Prostate gland (tissue), 2 donors: ENCODE results near the gene METTL27. TPM values are rescaled to one million over a fixed set of nuclear protein-coding genes. Genes with fewer than 3 reads are reported as not detected.

Experiments used
- DNase-seq: peaks from one replicate; pipeline ENCODE4 v3.0.0-alpha.2; 2019; ENCODE audit warnings: low spot score
- H3K27ac ChIP-seq, 2 donors: fragments of 200-600 bp; sonication (generic); 2 replicates each; pipeline ENCODE4 v1.5.1; 2017 to 2019
- H3K27me3 ChIP-seq: fragments of 200-600 bp; sonication (generic); replicated peaks from 2 replicates; pipeline ENCODE4 v1.5.1; 2019; ENCODE audit not compliant: insufficient read depth
- H3K36me3 ChIP-seq, 2 donors: fragments of 200-600 bp; sonication (generic); 1 replicate in 1 of 2; 2 replicates in 1 of 2; pipeline versions ENCODE4 v1.5.1 to v1.8.1; 2017 to 2019
- H3K4me1 ChIP-seq: fragments of 200-600 bp; sonication (generic); replicated peaks from 2 replicates; pipeline ENCODE4 v1.5.1; 2019
- H3K4me3 ChIP-seq, 2 donors: fragments of 200-600 bp; sonication (generic); 2 replicates each; pipeline ENCODE4 v1.5.1; 2017 to 2019
- H3K9me3 ChIP-seq: fragments of 200-600 bp; sonication (generic); 2 replicates; pipeline ENCODE4 v1.5.1; 2017
- CTCF ChIP-seq, 4 experiments: fragments of 200-600 bp in 2 of 4; fragments of 450-650 bp in 2 of 4; sonication (generic) in 2 of 4; IDR thresholded peaks; 1 replicate in 3 of 4; 2 replicates in 1 of 4; pipeline ENCODE4 v1.5.1; 2016 to 2019; ENCODE audit warnings: antibody characterized with exemption in 4 of 4, mild to moderate bottlenecking in 2 of 4, moderate library complexity in 2 of 4
- POLR2A ChIP-seq: fragments of 450-650 bp; IDR thresholded peaks from one replicate; pipeline ENCODE4 v1.6.1; 2016; ENCODE audit warnings: antibody characterized with exemption, mild to moderate bottlenecking
- POLR2AphosphoS5 ChIP-seq: sonication (generic); formaldehyde crosslinking; IDR thresholded peaks from one replicate; pipeline ENCODE4 v1.6.1; 2017; ENCODE audit warnings: antibody characterized with exemption
- WGBS: methylation state at CpG from one replicate; pipeline ENCODE4 v1.1.5; 2018; 5-methylcytosine and 5-hydroxymethylcytosine counted together
- intact Hi-C: fragments of 100-400 bp; cut with DNase I; formaldehyde crosslinking; loops from one replicate; pipeline ENCODE4 v1.14.2; 2022
- total RNA-seq, 2 donors: library from RNA; depleted of rRNA; stranded (reverse); fragments of >200 nt; gene quantifications; one replicate each; pipeline ENCODE4 v1.1.0, GENCODE V29; 2016

METTL27 gene
- total RNA-seq, 2 donors from 2014 or later, result 5.9 to 19.8 TPM

GRCh38 chr7:73881352-73882046 lies 39.2 kb upstream of the METTL27 start:
- WGBS, result 42% methylated on average over 5 of the region's 5 CpGs
- no peak overlapping the region for H3K27ac ChIP-seq

GRCh38 chr7:73880755-73881328 lies 38.5 kb upstream of the METTL27 start:
- DNase-seq, result no peak
- H3K36me3 ChIP-seq, result no peaks in the 10 kb centered on the region
- no peak overlapping the region for H3K4me3 ChIP-seq
- H3K27me3 ChIP-seq, result no peaks in the 10 kb centered on the region
- H3K9me3 ChIP-seq, result no peaks in the 10 kb centered on the region
- no peak for TF ChIP-seq POLR2AphosphoS5
- no peak for TF ChIP-seq CTCF (IDR thresholded peaks at IDR 0.05)
- no peak for TF ChIP-seq POLR2A
- H3K4me1 ChIP-seq, result no peaks in the 10 kb centered on the region
- 67% methylated on average over 13 of the region's 13 CpGs for WGBS
- intact Hi-C loops, result no loop called here
- no peak overlapping the region for H3K27ac ChIP-seq

More at GRCh38 chr7:73881352-73882046, 39.2 kb upstream of the METTL27 start:
- Histone ChIP-seq H3K4me1 (peaks cover 3% of the 10 kb centered on the region), H3K27me3 (no peaks in the 10 kb centered on the region), H3K4me3 (no peak overlapping the region), H3K9me3 (no peaks in the 10 kb centered on the region), H3K36me3 (no peaks in the 10 kb centered on the region)
- intact Hi-C loops, result no loop called here
- no peak for TF ChIP-seq CTCF (IDR thresholded peaks at IDR 0.05)
- no peak for TF ChIP-seq POLR2AphosphoS5
- TF ChIP-seq POLR2A, result no peak
- DNase-seq, result no peak

GRCh38 chr7:73879977-73880681 lies 37.8 kb upstream of the METTL27 start:
- no peaks in the 10 kb centered on the region for H3K4me1 ChIP-seq
- WGBS, result 72% methylated on average over 18 of the region's 18 CpGs
- no peaks in the 10 kb centered on the region for H3K27me3 ChIP-seq
- no peak overlapping the region for H3K4me3 ChIP-seq
- no peaks in the 10 kb centered on the region for H3K36me3 ChIP-seq
- H3K27ac ChIP-seq, result no peak overlapping the region
- TF ChIP-seq CTCF (IDR thresholded peaks at IDR 0.05) (no peak), POLR2AphosphoS5 (no peak), POLR2A (no peak)
- intact Hi-C loops, result no loop called here
- DNase-seq, result no peak
- no peaks in the 10 kb centered on the region for H3K9me3 ChIP-seq

GRCh38 chr7:73876973-73877372 lies 34.7 kb upstream of the METTL27 start:
- H3K27ac ChIP-seq, result no peak overlapping the region
- H3K4me1 ChIP-seq, result no peaks in the 10 kb centered on the region
- H3K27me3 ChIP-seq, result no peaks in the 10 kb centered on the region
- TF ChIP-seq POLR2AphosphoS5 (no peak), POLR2A (no peak), CTCF (IDR thresholded peaks at IDR 0.05) (no peak)
- 90% methylated on average over 12 of the region's 12 CpGs for WGBS
- intact Hi-C loops, result no loop called here
- H3K36me3 ChIP-seq, result no peaks in the 10 kb centered on the region
- H3K9me3 ChIP-seq, result no peaks in the 10 kb centered on the region
- no peak overlapping the region for H3K4me3 ChIP-seq
- no peak for DNase-seq
